Naive thymus-derived CD8-positive, alpha-beta T cell (primary cell): ENCODE results near the gene TAOK1. TPM values are rescaled to one million over a fixed set of nuclear protein-coding genes. Genes with fewer than 3 reads are reported as not detected.
"Not testable (repeated sequence)": the region's sequence is repeated elsewhere in the genome, so short reads cannot be mapped to it uniquely, and the experiment has no call there.

ENCODE experiments used
- ATAC-seq, 2 donors: fragments of 150-1000 bp; cut with Tn5 transposase in 1 of 2; sonication (Bioruptor Pico), chemical (Tn5 transposase) in 1 of 2; 1 replicate in 1 of 2; 2 replicates in 1 of 2; pipeline ENCODE4 v1.10.0; 2021; ENCODE audit warnings: mild to moderate bottlenecking in 2 of 2, moderate library complexity in 2 of 2
- POLR2A ChIA-PET: fragments of 350-600 bp; sonication (Branson Sonifier 250); formaldehyde crosslinking; loops from one replicate; lab custom pipeline; 2021; ENCODE audit warnings: antibody characterized with exemption; lab: Charles Lee
- DNase-seq, 10 donors: peaks; one replicate each; pipeline versions ENCODE4 v3.0.0 to v3.0.0-alpha.2; 2020 to 2022
- H3K27ac Mint-ChIP-seq, 10 donors: one replicate each; pipeline ENCODE4 v1.8.0; 2020 to 2022; ENCODE audit warnings: mild to moderate bottlenecking in 10 of 10, mixed read lengths in 10 of 10, moderate library complexity in 4 of 10, inconsistent platforms in 1 of 10
- H3K27me3 Mint-ChIP-seq, 5 donors: one replicate each; pipeline ENCODE4 v1.8.0; 2021 to 2022; ENCODE audit warnings: mixed read lengths in 5 of 5
- H3K36me3 Mint-ChIP-seq, 3 donors: one replicate each; pipeline ENCODE4 v1.8.0; 2020 to 2022; ENCODE audit warnings: mixed read lengths in 3 of 3, mild to moderate bottlenecking in 2 of 3, inconsistent platforms in 1 of 3
- H3K4me1 Mint-ChIP-seq, 4 donors: one replicate each; pipeline ENCODE4 v1.8.0; 2021 to 2022; ENCODE audit warnings: mixed read lengths in 4 of 4
- H3K4me3 Mint-ChIP-seq, 10 donors: one replicate each; pipeline ENCODE4 v1.8.0; 2020 to 2022; ENCODE audit warnings: mild to moderate bottlenecking in 10 of 10, mixed read lengths in 10 of 10, moderate library complexity in 6 of 10, inconsistent platforms in 1 of 10
- H3K9me3 Mint-ChIP-seq, 9 donors: one replicate each; pipeline ENCODE4 v1.8.0; 2020 to 2022; ENCODE audit warnings: mixed read lengths in 9 of 9, mild to moderate bottlenecking in 3 of 9, inconsistent platforms in 1 of 9, moderate library complexity in 1 of 9
- polyA plus RNA-seq, 3 donors: library from polyadenylated mRNA; unstranded; fragments of 300-500 nt; fragmentation: Illumina TruSeq; gene quantifications; one replicate each; pipeline ENCODE4 v1.2.3, GENCODE V29; 2021
- total RNA-seq, 8 experiments: library from RNA in 2 of 8; stranded (reverse) in 2 of 8; gene quantifications; one replicate each; pipeline ENCODE4 v1.2.3 and lab custom pipeline; 2021 to 2026

TAOK1 gene
- total and polyA plus RNA-seq, 5 experiments from 2014 or later: 2.4 to 63.8 (median 3.5) TPM

DNA sequence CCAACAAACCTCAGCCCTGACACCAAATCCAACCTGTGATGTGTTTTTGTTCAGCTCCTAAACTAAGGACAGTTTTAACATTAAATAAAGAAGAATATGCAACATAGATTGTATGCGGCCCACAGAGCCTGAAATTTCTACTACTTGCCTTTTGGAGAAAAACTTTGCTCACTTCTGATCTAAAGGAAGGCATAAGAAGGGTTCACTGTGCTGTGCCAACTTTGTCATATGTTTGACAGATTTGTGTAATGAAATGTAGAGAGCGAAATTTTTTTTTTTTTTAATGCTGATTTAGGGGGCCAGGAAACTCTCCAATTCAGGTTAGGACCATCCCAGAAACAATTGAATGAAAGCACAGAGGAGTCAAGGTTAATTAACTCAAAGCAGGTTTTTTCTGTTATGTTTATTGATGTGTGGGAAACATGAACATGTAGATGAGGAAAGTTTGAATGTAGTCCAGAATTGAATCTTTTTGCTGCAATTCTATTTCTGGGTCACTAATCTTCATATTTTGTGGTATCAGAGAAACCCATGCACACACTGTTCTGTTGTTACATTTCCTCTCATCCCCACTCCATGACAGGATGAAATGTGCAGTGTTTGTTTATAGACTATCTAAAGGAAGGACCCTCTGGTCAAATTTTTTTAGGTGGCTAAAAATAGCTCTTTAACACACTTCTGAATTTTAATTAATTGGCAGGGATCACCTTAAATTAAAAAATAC is 71.5 kb downstream of the TAOK1 start:
- Mint-ChIP-seq H3K27me3 (no peaks in the 10 kb centered on the region), H3K27ac (peak overlapping the region in 7 of 10 donors; percentile 16 to 80 (median 51)), H3K9me3 (no peaks in the 10 kb centered on the region), H3K36me3 (peaks cover 0 to 74% (median 3%) of the 10 kb centered on the region in 3 donors), H3K4me3 (no peak overlapping the region), H3K4me1 (peaks cover 15 to 33% (median 27%) of the 10 kb centered on the region in 4 donors)
- no peak for ATAC-seq
- POLR2A ChIA-PET: no interaction called here
- no peak for DNase-seq

DNA sequence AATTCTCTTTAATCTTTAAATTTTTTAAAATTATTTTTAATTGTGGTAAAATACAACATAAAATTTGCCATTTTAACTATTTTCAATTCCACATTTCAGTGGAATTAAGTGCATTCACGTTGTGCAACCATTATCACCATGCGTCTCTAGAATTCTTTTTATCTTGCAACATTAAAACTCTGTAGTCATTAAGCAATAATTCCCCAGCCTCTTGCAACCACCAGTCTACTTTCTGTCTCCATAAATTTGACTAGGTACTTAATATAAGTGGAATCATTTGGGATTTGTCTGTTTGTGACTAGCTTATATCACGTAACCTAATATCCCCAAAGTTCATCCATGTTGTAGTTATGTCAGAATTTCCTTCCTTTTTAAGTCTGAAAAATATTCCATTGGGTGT is 79.1 kb downstream of the TAOK1 start:
- DNase-seq (no peak), ATAC-seq (no peak)
- Mint-ChIP-seq H3K27ac (no peak overlapping the region), H3K9me3 (no peaks in the 10 kb centered on the region), H3K36me3 (peaks cover 0 to 69% (median 12%) of the 10 kb centered on the region in 3 donors), H3K4me3 (no peak overlapping the region), H3K27me3 (no peaks in the 10 kb centered on the region), H3K4me1 (peaks cover 0 to 5% (median 2%) of the 10 kb centered on the region in 4 donors)
- POLR2A ChIA-PET: no interaction called here

DNA sequence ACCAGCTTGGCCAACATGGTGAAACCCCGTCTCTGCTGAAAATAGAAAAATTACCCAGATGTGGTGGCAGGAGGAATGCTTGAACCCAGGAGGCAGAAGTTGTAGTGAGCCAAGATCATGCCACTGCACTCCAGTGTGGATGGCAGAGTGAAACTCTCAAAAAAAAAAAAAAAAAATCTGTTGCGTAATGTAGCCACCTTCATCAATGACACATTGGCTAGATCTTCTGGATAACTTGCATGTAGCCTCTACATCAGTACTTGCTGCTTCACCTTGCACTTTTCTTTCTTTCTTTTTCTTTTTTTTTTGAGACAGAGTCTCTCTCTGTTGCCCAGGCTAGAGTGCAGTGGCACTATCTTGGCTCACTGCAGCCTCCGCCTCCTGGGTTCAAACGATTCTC is 83.3 kb downstream of the TAOK1 start:
- Mint-ChIP-seq H3K27ac (peak overlapping the region in 2 of 10 donors; percentile 22 to 27), H3K36me3 (peaks cover 0 to 52% (median 11%) of the 10 kb centered on the region in 3 donors)
- H3K9me3 Mint-ChIP-seq, H3K27me3 Mint-ChIP-seq, DNase-seq, ATAC-seq, H3K4me3 Mint-ChIP-seq, H3K4me1 Mint-ChIP-seq, POLR2A ChIA-PET: not testable (repeated sequence)

DNA sequence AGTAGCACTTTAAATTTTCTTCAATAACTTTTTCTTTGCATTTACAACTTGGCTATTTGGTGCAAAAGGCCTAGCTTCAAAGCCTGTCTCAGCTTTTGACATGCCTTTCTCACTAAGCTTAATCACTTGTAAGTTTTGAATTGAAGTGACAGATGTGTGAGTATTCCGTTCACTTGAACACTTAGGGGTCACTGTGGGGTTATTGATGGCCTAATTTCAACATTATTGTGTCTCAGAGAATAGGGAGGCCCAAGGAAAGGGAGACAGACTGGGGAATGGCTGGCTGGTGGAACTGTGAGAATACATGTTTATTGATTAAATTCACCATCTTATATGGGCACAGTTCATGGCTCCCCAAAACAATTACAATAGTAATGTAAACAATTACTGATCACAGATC is 84.1 kb downstream of the TAOK1 start:
- no peak for ATAC-seq
- Mint-ChIP-seq H3K36me3 (peaks cover 0 to 57% (median 11%) of the 10 kb centered on the region in 3 donors), H3K4me1 (peaks cover 0 to 5% (median 2%) of the 10 kb centered on the region in 4 donors), H3K9me3 (no peaks in the 10 kb centered on the region), H3K27ac (peak overlapping the region in 3 of 10 donors; percentile 29 to 40 (median 31)), H3K4me3 (no peak overlapping the region), H3K27me3 (no peaks in the 10 kb centered on the region)
- DNase-seq: no peak
- POLR2A ChIA-PET: no interaction called here

DNA sequence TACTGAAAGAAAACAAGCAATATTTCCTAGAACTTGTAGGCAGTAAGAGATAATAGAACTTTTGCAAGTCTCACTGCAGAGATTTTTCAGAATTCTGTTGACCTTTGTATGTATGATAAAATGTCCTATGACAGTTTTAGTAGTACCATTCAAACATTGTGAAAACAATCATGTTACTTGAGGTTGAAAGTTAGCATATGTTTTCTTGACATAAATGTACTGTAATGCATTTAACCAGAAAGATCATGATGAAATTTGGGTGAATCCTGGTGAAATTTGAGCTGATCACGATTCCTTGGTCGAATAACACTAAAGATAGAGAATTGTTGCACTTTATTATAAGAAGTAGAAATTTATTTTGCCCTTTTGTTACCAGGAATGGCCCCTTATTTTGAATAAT is 85.7 kb downstream of the TAOK1 start:
- peaks cover 0 to 5% (median 2%) of the 10 kb centered on the region in 4 donors for H3K4me1 Mint-ChIP-seq
- peaks cover 0 to 54% (median 11%) of the 10 kb centered on the region in 3 donors for H3K36me3 Mint-ChIP-seq
- H3K27me3 Mint-ChIP-seq: no peaks in the 10 kb centered on the region
- ATAC-seq (no peak), DNase-seq (no peak)
- no peaks in the 10 kb centered on the region for H3K9me3 Mint-ChIP-seq
- H3K4me3 Mint-ChIP-seq: no peak overlapping the region
- POLR2A ChIA-PET: no interaction called here
- no peak overlapping the region for H3K27ac Mint-ChIP-seq

DNA sequence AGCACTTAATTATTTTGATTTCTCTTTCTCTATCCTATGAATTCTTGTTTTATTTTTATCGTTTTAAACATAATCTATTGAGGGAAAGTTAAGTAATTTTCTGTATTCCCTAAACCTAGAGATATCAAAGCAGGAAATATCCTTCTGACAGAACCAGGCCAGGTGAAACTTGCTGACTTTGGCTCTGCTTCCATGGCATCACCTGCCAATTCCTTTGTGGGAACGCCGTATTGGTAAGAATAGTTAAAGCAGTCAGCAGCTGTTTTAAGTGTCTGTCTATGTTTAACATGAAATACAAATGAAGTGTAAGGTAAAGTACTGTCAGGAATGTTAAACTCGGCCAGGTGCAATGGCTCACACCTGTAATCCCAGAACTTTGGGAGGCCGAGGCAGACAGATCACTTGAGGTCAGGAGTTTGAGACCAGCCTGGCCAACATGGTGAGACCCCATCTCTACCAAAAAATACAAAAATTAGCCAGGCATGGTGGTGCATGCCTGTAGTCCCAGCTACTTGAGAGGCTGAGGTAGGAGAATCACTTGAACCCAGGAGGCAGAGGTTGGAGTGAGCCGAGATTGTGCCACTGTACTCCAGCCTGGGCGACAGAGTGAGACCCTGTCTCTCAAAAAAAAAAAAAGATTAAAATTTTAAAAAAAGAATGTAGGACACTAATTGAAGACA is 90.2 kb downstream of the TAOK1 start:
- H3K4me1 Mint-ChIP-seq, ATAC-seq, H3K9me3 Mint-ChIP-seq, H3K27ac Mint-ChIP-seq, POLR2A ChIA-PET, H3K27me3 Mint-ChIP-seq, DNase-seq, H3K4me3 Mint-ChIP-seq: not testable (repeated sequence)
- peaks cover 0 to 61% (median 9%) of the 10 kb centered on the region in 3 donors for H3K36me3 Mint-ChIP-seq

DNA sequence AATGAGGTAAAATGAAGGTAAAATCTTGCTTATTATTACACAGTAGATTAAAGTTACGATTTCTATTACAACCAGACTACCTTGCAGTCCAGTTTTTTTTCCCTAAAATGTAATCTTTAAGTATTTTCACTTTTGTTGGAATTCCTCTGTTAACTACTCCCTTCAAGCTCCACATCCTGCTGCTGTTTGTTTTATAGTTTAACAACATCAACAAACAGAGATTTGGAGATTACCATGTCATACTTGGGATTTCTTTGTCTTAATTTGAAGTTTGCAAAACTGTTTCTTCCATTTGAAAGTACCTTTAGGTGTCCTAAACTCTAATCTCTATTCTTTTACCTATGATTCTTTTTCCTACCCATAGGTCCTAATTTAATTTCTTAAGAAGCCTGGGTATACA is 93.3 kb downstream of the TAOK1 start:
- Mint-ChIP-seq H3K27ac (no peak overlapping the region), H3K4me1 (no peaks in the 10 kb centered on the region), H3K36me3 (peaks cover 0 to 62% (median 2%) of the 10 kb centered on the region in 3 donors), H3K9me3 (no peaks in the 10 kb centered on the region), H3K27me3 (no peaks in the 10 kb centered on the region), H3K4me3 (no peak overlapping the region)
- ATAC-seq: no peak
- POLR2A ChIA-PET: no interaction called here
- DNase-seq: no peak

DNA sequence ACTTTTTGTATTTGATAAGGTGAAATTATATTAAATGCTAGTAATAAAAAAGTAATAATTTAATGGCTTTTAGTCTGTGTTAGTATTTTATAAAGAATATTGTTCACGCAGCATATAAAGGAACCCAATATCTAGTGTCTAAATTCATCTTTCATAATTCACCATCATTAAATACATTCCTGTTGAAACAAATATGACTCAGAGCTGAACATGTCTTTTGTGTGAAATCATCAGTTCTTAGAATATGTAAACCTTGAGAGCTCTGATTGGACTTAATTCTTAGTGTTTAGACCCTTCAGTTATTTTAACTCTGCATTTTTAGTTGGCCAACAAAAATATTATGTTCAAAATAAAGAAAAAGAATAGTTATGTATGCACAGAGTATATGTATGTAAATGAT is 104.8 kb downstream of the TAOK1 start:
- Mint-ChIP-seq H3K4me3 (no peak overlapping the region), H3K27me3 (no peaks in the 10 kb centered on the region), H3K9me3 (no peaks in the 10 kb centered on the region), H3K36me3 (peaks cover 3 to 78% (median 19%) of the 10 kb centered on the region in 3 donors), H3K27ac (no peak overlapping the region), H3K4me1 (peaks cover 0 to 5% (median 1%) of the 10 kb centered on the region in 4 donors)
- POLR2A ChIA-PET: no interaction called here
- no peak for DNase-seq
- ATAC-seq: no peak

DNA sequence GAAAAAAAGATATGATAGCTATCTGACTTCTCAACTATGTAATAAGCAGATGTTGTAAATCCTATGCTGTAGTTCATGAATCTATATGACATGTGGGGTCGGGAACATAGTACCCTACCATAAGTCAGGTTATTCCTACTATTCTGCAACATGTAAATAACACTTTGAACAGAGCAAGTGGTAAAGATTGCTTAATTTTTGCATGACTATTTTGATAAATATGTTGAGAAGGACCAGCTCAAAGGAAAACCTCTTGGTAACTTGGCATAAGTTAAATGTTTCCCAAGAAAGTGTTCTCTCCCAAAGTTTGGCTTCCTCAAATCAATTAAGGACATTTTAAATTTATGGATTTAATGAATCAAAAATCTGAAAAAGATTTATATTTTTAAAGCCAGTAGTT is 114.5 kb downstream of the TAOK1 start:
- no peaks in the 10 kb centered on the region for H3K9me3 Mint-ChIP-seq
- peaks cover 0 to 87% (median 17%) of the 10 kb centered on the region in 3 donors for H3K36me3 Mint-ChIP-seq
- H3K4me3 Mint-ChIP-seq: no peak overlapping the region
- peak overlapping the region in 1 of 10 donors; percentile 31 for H3K27ac Mint-ChIP-seq
- no peak for ATAC-seq
- no peak for DNase-seq
- no peaks in the 10 kb centered on the region for H3K27me3 Mint-ChIP-seq
- POLR2A ChIA-PET: interaction anchor here (0.5 to 1.2 kb wide), 2 partner anchors 63 to 101 kb away, joined by 3 to 6 read pairs; partner anchors contain the start of gene ABHD15
- peaks cover 0 to 2% (median 0%) of the 10 kb centered on the region in 4 donors for H3K4me1 Mint-ChIP-seq

DNA sequence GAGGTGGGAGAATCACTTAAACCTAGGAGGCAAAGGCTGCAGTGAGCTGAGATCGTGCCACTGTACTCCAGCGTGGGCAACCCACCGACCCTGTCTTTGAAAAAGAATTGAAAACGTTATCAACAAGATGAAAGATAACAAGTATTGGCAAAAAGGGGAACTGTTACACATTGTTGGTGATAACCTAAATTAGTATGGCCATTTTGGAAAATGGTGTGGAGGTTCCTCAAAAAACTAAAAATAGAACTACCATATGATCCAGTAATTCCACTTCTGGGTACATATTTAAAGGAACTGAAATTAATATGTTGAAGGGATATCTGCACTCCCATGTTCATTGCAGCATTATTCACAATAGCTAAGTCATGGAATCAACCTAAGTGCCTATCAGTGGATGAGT is 115.7 kb downstream of the TAOK1 start:
- Mint-ChIP-seq H3K27ac (peak overlapping the region in 5 of 10 donors; percentile 12 to 67 (median 42)), H3K36me3 (peaks cover 0 to 82% (median 14%) of the 10 kb centered on the region in 3 donors), H3K9me3 (no peaks in the 10 kb centered on the region)

DNA sequence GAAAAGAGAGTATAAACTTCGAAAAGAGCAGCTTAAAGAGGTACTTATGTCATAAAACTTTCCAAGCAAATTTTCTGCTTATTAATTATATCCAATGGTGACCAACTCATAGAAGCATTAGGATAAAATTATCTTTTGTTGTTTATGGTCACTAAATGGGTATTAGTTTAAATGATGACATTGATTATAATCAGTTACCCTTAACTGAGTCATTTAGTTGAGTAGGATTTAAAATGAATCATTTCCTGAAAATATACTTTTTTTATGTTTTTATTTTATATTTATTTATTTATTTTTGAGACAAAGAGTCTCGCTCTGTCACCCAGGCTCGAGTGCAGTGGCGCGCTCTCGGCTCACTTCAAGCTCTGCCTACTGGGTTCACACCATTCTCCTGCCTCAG is 120.8 kb downstream of the TAOK1 start:
- Mint-ChIP-seq H3K4me3 (no peak overlapping the region), H3K4me1 (peaks cover 0 to 2% (median 0%) of the 10 kb centered on the region in 4 donors), H3K9me3 (no peaks in the 10 kb centered on the region), H3K27me3 (no peaks in the 10 kb centered on the region), H3K27ac (no peak overlapping the region), H3K36me3 (peaks cover 0 to 71% (median 8%) of the 10 kb centered on the region in 3 donors)
- POLR2A ChIA-PET: no interaction called here
- ATAC-seq: no peak
- DNase-seq: no peak

More for the DNA sequence above, 115.7 kb downstream of the TAOK1 start:
- no peaks in the 10 kb centered on the region for H3K27me3 Mint-ChIP-seq
- peaks cover 0 to 2% (median 0%) of the 10 kb centered on the region in 4 donors for H3K4me1 Mint-ChIP-seq
- no peak for ATAC-seq
- no peak for DNase-seq
- POLR2A ChIA-PET: no interaction called here
- H3K4me3 Mint-ChIP-seq: no peak overlapping the region

DNA sequence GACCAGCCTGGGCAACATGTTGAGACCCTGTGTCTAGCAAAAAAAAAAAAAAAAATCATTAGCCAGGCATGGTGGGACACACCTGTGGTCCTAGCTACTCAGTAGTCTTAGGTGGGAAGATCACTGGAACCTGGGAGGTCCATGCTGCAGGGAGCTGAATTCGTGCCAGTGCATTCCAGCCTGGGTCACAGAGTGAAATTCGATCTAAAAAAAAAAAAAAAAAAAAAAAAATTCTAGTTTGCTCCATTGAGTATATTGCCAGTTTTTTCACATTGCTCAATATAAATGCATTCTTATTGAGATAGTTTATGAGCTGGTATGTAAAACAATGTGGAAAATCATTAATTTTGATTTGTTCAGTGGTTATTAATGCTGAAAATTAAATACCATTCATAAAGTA is 124.6 kb downstream of the TAOK1 start:
- Mint-ChIP-seq H3K9me3 (no peaks in the 10 kb centered on the region), H3K27me3 (no peaks in the 10 kb centered on the region), H3K27ac (no peak overlapping the region), H3K36me3 (peaks cover 0 to 75% (median 17%) of the 10 kb centered on the region in 3 donors), H3K4me1 (no peaks in the 10 kb centered on the region), H3K4me3 (no peak overlapping the region)
- DNase-seq: no peak
- no peak for ATAC-seq
- POLR2A ChIA-PET: no interaction called here

DNA sequence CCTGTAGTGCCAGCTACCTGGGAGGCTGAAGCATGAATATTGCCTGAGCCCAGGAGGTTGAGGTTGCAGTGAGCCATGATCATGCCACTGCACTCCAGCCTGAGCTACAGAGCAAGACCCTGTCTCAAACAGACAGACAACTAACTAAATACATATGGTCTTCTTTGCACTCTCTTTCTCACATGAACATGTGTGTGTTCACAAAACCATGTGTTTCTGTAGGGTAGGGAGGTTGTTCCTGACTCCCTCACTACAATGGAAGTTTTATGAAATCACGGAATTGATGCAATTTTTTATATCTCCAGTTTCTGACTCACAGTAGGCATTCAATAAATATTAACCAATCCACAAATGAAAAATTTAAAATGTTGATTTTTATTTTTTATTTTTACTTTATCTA is 128.2 kb downstream of the TAOK1 start:
- no peaks in the 10 kb centered on the region for H3K27me3 Mint-ChIP-seq
- H3K4me1 Mint-ChIP-seq: no peaks in the 10 kb centered on the region
- POLR2A ChIA-PET: no interaction called here
- H3K36me3 Mint-ChIP-seq: peaks cover 0 to 76% (median 22%) of the 10 kb centered on the region in 3 donors
- no peak overlapping the region for H3K27ac Mint-ChIP-seq
- DNase-seq: no peak
- ATAC-seq: no peak
- H3K4me3 Mint-ChIP-seq: no peak overlapping the region
- no peaks in the 10 kb centered on the region for H3K9me3 Mint-ChIP-seq
